ENCODE data around the gene LRRC1.

- no peak for TF ChIP-seq CTCF (IDR thresholded peaks at IDR 0.05; ENCODE audit: control extremely low read depth in 1 of 3, insufficient read depth in 1 of 3, low read depth in 1 of 3, low read length in 3 of 3)
- no peak for TF ChIP-seq POLR2AphosphoS5 (IDR thresholded peaks at IDR 0.05; ENCODE audit: low read depth, low read length)
- no peak for TF ChIP-seq HDAC2 (IDR thresholded peaks at IDR 0.05; ENCODE audit: borderline replicate concordance in 1 of 2, low read depth in 2 of 2, low read length in 2 of 2)
- no peak for TF ChIP-seq RBBP5 (IDR thresholded peaks at IDR 0.05; ENCODE audit: borderline replicate concordance, low read depth, low read length)
- no peak for TF ChIP-seq POLR2A (IDR thresholded peaks at IDR 0.05; ENCODE audit: control extremely low read depth in 1 of 2, low read depth in 2 of 2, low read length in 2 of 2)
- TF ChIP-seq TAF1 (IDR thresholded peaks at IDR 0.05; ENCODE audit: low read depth, low read length), result no peak
- no peak for TF ChIP-seq SP2 (IDR thresholded peaks at IDR 0.05; ENCODE audit: low read length)
- no peak for TF ChIP-seq KDM1A (IDR thresholded peaks at IDR 0.05; ENCODE audit: borderline replicate concordance, low read length)
- TF ChIP-seq YY1 (IDR thresholded peaks at IDR 0.05; ENCODE audit: low read depth, low read length), result no peak
- TF ChIP-seq CEBPB (IDR thresholded peaks at IDR 0.05; ENCODE audit: low read depth, low read length), result no peak
- TF ChIP-seq RFX5 (IDR thresholded peaks at IDR 0.05; ENCODE audit: borderline replicate concordance, low read depth, low read length), result no peak
- no peak for TF ChIP-seq RAD21 (IDR thresholded peaks at IDR 0.05 in 1 of 2, conservative IDR thresholded peaks at IDR 0.05 in 1 of 2; ENCODE audit: low read depth in 2 of 2, low read length in 2 of 2)
- TF ChIP-seq PHF8 (conservative IDR thresholded peaks at IDR 0.05; ENCODE audit: low read depth, low read length), result no peak
- TF ChIP-seq CREB1 (IDR thresholded peaks at IDR 0.05), result no peak
These were observed 8.5 kb downstream of the LRRC1 start for GRCh38 chr6:53803081-53803860.
